Fibroblast of lung (primary cell): ENCODE results near the gene CTNNA1. TPM values are rescaled to one million over a fixed set of nuclear protein-coding genes. Genes with fewer than 3 reads are reported as not detected.
A peak's percentile ranks its signal among the peaks of the same experiment; 100 is the strongest.

ENCODE experiments used
- DNase-seq, 2 donors: peaks; one replicate each; pipeline versions ENCODE4 v3.0.0 to v3.0.0-alpha.2; 2010; ENCODE audit warnings: low read depth in 2 of 2
- H2AFZ ChIP-seq: 2 replicates; pipeline ENCODE4 v1.5.1; 2012; ENCODE audit warnings: low read length, control low read depth, inconsistent platforms
- H3K27ac ChIP-seq: 2 replicates; pipeline ENCODE4 v1.5.1; 2011; ENCODE audit warnings: low read length, control low read depth; ENCODE audit not compliant: insufficient read depth
- H3K27me3 ChIP-seq: 2 replicates; pipeline ENCODE4 v1.5.1; 2011; ENCODE audit warnings: mild to moderate bottlenecking, low read length; ENCODE audit not compliant: control insufficient read depth, insufficient read depth
- H3K36me3 ChIP-seq: 2 replicates; pipeline ENCODE4 v1.5.1; 2011; ENCODE audit warnings: low read length; ENCODE audit not compliant: control insufficient read depth, insufficient read depth
- H3K4me1 ChIP-seq: 2 replicates; pipeline ENCODE4 v1.5.1; 2011; ENCODE audit warnings: low read length; ENCODE audit not compliant: control insufficient read depth, insufficient read depth; ENCODE audit errors: extremely low read depth
- H3K4me2 ChIP-seq: 2 replicates; pipeline ENCODE4 v1.5.1; 2011; ENCODE audit warnings: low read length, control low read depth; ENCODE audit not compliant: insufficient read depth; ENCODE audit errors: extremely low read depth
- H3K4me3 ChIP-seq, 4 experiments: fragments of 200-600 bp in 1 of 4; sonication (generic) in 1 of 4; replicated peaks in 1 of 4; 2 replicates each; pipeline ENCODE4 v1.5.1; 2011 to 2016; ENCODE audit warnings: low read length in 4 of 4, low read depth in 3 of 4, mild to moderate bottlenecking in 3 of 4, control low read depth in 2 of 4, inconsistent platforms in 1 of 4, mixed read lengths in 1 of 4; ENCODE audit not compliant: insufficient read depth in 1 of 4; ENCODE audit errors: control extremely low read depth in 1 of 4
- H3K79me2 ChIP-seq: 2 replicates; pipeline ENCODE4 v1.5.1; 2012; ENCODE audit warnings: mild to moderate bottlenecking, low read length, inconsistent platforms; ENCODE audit not compliant: control insufficient read depth, insufficient read depth
- H3K9ac ChIP-seq: 2 replicates; pipeline ENCODE4 v1.5.1; 2011; ENCODE audit warnings: mild to moderate bottlenecking, low read length, control low read depth; ENCODE audit not compliant: insufficient read depth
- H3K9me3 ChIP-seq: 2 replicates; pipeline ENCODE4 v1.5.1; 2012; ENCODE audit warnings: low read depth, low read length; ENCODE audit not compliant: control insufficient read depth, insufficient read depth
- H4K20me1 ChIP-seq: 2 replicates; pipeline ENCODE4 v1.5.1; 2011; ENCODE audit warnings: low read length; ENCODE audit not compliant: control insufficient read depth, insufficient read depth; ENCODE audit errors: extremely low read depth
- EZH2 ChIP-seq: IDR thresholded peaks from 2 replicates; pipeline ENCODE4 v1.5.1; 2012; ENCODE audit warnings: low read length, control low read depth, mild to moderate bottlenecking; ENCODE audit errors: missing control alignments
- polyA plus RNA-seq, 2 donors: library from polyadenylated mRNA; depleted of rRNA in 1 of 2; stranded (reverse) in 1 of 2; unstranded in 1 of 2; fragments of >200 nt; gene quantifications; 2 replicates each; pipeline ENCODE4 v1.2.1, GENCODE V29; 2011 to 2012; ENCODE audit warnings: missing spikeins in 1 of 2
- total RNA-seq: library from RNA; depleted of rRNA; stranded (reverse); fragments of >200 nt; gene quantifications from 2 replicates; pipeline ENCODE4 v1.2.1, GENCODE V29; 2014
- TF ChIP-seq, protein P1 (sequence below), 2 donors: IDR thresholded peaks in 1 of 2; conservative IDR thresholded peaks in 1 of 2; 1 replicate in 1 of 2; 2 replicates in 1 of 2; pipeline ENCODE4 v1.5.1; 2011 to 2012; ENCODE audit warnings: low read length in 2 of 2, control low read depth in 1 of 2, inconsistent platforms in 1 of 2, low read depth in 1 of 2, mild to moderate bottlenecking in 1 of 2

Gene CTNNA1
- total and polyA plus RNA-seq, 2 donors (not counting 1 experiment from before 2014, with no cell fraction given): 181 to 557 TPM

DNA sequence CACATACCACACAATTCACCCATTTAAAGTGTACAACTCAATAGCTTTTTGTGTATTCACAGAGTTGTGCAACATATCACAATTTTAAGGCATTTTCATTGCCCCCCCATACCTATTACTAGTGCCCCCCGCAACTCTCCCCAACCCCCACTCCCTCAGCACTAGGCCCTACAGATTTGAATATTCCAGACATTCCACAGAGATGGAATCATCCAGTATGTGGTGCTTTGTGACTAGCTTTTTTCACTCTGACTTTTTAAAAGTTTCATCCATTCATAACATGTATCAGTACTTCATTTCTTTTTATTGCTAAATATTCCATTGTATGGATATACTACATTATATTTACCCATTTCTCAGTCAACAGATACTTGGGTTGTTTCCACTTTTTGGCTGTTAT lies 224.9 kb downstream of the CTNNA1 start:
- Histone ChIP-seq H3K4me2 (no peak overlapping the region), H4K20me1 (no peaks in the 10 kb centered on the region), H3K9ac (no peak overlapping the region), H3K9me3 (no peaks in the 10 kb centered on the region), H3K36me3 (no peaks in the 10 kb centered on the region), H3K79me2 (no peaks in the 10 kb centered on the region), H3K27ac (no peak overlapping the region), H3K4me3 (no peak overlapping the region), H3K27me3 (no peaks in the 10 kb centered on the region), H3K4me1 (peaks cover 16% of the 10 kb centered on the region), H2AFZ (no peak overlapping the region)
- DNase-seq: peak in 1 of 2 donors; percentile 65
- TF ChIP-seq EZH2: no peak
- TF ChIP-seq, protein P1, sequence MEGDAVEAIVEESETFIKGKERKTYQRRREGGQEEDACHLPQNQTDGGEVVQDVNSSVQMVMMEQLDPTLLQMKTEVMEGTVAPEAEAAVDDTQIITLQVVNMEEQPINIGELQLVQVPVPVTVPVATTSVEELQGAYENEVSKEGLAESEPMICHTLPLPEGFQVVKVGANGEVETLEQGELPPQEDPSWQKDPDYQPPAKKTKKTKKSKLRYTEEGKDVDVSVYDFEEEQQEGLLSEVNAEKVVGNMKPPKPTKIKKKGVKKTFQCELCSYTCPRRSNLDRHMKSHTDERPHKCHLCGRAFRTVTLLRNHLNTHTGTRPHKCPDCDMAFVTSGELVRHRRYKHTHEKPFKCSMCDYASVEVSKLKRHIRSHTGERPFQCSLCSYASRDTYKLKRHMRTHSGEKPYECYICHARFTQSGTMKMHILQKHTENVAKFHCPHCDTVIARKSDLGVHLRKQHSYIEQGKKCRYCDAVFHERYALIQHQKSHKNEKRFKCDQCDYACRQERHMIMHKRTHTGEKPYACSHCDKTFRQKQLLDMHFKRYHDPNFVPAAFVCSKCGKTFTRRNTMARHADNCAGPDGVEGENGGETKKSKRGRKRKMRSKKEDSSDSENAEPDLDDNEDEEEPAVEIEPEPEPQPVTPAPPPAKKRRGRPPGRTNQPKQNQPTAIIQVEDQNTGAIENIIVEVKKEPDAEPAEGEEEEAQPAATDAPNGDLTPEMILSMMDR (conservative IDR thresholded peaks at IDR 0.05 in 1 of 2, IDR thresholded peaks at IDR 0.05 in 1 of 2; ENCODE audit: low read depth in 1 of 2, low read length in 2 of 2): no peak

GRCh38 chr5:138978581-138978980 lies 225.4 kb downstream of the CTNNA1 start:
- Histone ChIP-seq H3K36me3 (no peaks in the 10 kb centered on the region), H3K4me1 (peaks cover 16% of the 10 kb centered on the region), H3K4me2 (no peak overlapping the region)

GRCh38 chr5:138979684-138980280 lies 226.6 kb downstream of the CTNNA1 start:
- no peaks in the 10 kb centered on the region for H3K36me3 ChIP-seq

More at GRCh38 chr5:138978581-138978980, 225.4 kb downstream of the CTNNA1 start:
- no peak for DNase-seq
- no peaks in the 10 kb centered on the region for H3K79me2 ChIP-seq
- no peaks in the 10 kb centered on the region for H4K20me1 ChIP-seq
- no peak overlapping the region for H3K9ac ChIP-seq
- no peaks in the 10 kb centered on the region for H3K27me3 ChIP-seq
- H3K4me3 ChIP-seq: no peak overlapping the region
- TF ChIP-seq, protein P1 (conservative IDR thresholded peaks at IDR 0.05 in 1 of 2, IDR thresholded peaks at IDR 0.05 in 1 of 2; ENCODE audit: low read depth in 1 of 2, low read length in 2 of 2): no peak
- TF ChIP-seq EZH2: no peak
- no peaks in the 10 kb centered on the region for H3K9me3 ChIP-seq
- H2AFZ ChIP-seq: no peak overlapping the region
- no peak overlapping the region for H3K27ac ChIP-seq

More at GRCh38 chr5:138979684-138980280, 226.6 kb downstream of the CTNNA1 start:
- Histone ChIP-seq H3K27ac (no peak overlapping the region), H3K27me3 (no peaks in the 10 kb centered on the region), H4K20me1 (no peaks in the 10 kb centered on the region), H3K9ac (no peak overlapping the region), H3K4me3 (no peak overlapping the region), H3K9me3 (no peaks in the 10 kb centered on the region), H3K4me2 (no peak overlapping the region), H3K79me2 (no peaks in the 10 kb centered on the region), H3K4me1 (peaks cover 9% of the 10 kb centered on the region), H2AFZ (no peak overlapping the region)
- DNase-seq: no peak
- TF ChIP-seq, protein P1 (conservative IDR thresholded peaks at IDR 0.05 in 1 of 2, IDR thresholded peaks at IDR 0.05 in 1 of 2; ENCODE audit: low read depth in 1 of 2, low read length in 2 of 2): no peak
